Body of pancreas (tissue), 4 donors: ENCODE results near the gene PDHA1. TPM values are rescaled to one million over a fixed set of nuclear protein-coding genes. Genes with fewer than 3 reads are reported as not detected.

Source experiments
- ATAC-seq: fragments of 150-250 bp; one replicate; pipeline ENCODE4 v1.9.1; 2016
- DNase-seq, 4 donors: peaks; one replicate each; pipeline ENCODE4 v3.0.0-alpha.2; 2019
- H3K27ac ChIP-seq, 4 donors: fragments of 200-600 bp; sonication (generic); 1 replicate in 3 of 4; 2 replicates in 1 of 4; pipeline versions ENCODE4 v1.5.1 to v1.6.1; 2016 to 2019; ENCODE audit warnings: mild to moderate bottlenecking in 1 of 4, mixed read lengths in 1 of 4, moderate library complexity in 1 of 4
- H3K27me3 ChIP-seq, 2 donors: fragments of 200-600 bp; sonication (generic); one replicate each; pipeline ENCODE4 v1.6.0; 2016; ENCODE audit warnings: mild to moderate bottlenecking in 1 of 2
- H3K36me3 ChIP-seq, 2 donors: fragments of 200-600 bp; sonication (generic); replicated peaks in 1 of 2; 2 replicates each; pipeline ENCODE4 v1.5.1; 2016; ENCODE audit warnings: low read depth in 2 of 2; ENCODE audit not compliant: insufficient read depth in 1 of 2
- H3K4me1 ChIP-seq: fragments of 200-600 bp; sonication (generic); one replicate; pipeline ENCODE4 v1.6.0; 2016
- H3K4me3 ChIP-seq, 2 donors: fragments of 200-600 bp; sonication (generic); 1 replicate in 1 of 2; 2 replicates in 1 of 2; pipeline ENCODE4 v1.5.1; 2016 to 2019
- H3K9me3 ChIP-seq, 3 donors: fragments of 200-600 bp; sonication (generic); 1 replicate in 2 of 3; 2 replicates in 1 of 3; pipeline ENCODE4 v1.5.1; 2016
- POLR2A ChIP-seq, 3 donors: fragments of 450-650 bp; IDR thresholded peaks; one replicate each; pipeline ENCODE4 v1.6.1; 2016; ENCODE audit warnings: antibody characterized with exemption in 3 of 3, mild to moderate bottlenecking in 2 of 3
- WGBS, 2 donors: methylation state at CpG; one replicate each; pipeline ENCODE4 v1.1.5; 2017; 5-methylcytosine and 5-hydroxymethylcytosine counted together
- intact Hi-C: fragments of 100-400 bp; cut with DNase I; formaldehyde crosslinking; loops from one replicate; pipeline ENCODE4 v1.15.1; 2023
- total RNA-seq, 2 donors: library from RNA; depleted of rRNA; stranded (reverse); fragments of >200 nt; gene quantifications; one replicate each; pipeline ENCODE4 v1.1.0, GENCODE V29; 2016
- TF ChIP-seq, protein P1 (sequence below), 7 experiments: fragments of 450-650 bp in 4 of 7; fragments of 200-600 bp in 3 of 7; sonication (generic) in 3 of 7; IDR thresholded peaks; one replicate each; pipeline ENCODE4 v1.5.1; 2016 to 2019; ENCODE audit warnings: antibody characterized with exemption in 7 of 7

PDHA1 gene
- total RNA-seq, 2 donors from 2014 or later: 73.7 to 83.7 TPM

DNA sequence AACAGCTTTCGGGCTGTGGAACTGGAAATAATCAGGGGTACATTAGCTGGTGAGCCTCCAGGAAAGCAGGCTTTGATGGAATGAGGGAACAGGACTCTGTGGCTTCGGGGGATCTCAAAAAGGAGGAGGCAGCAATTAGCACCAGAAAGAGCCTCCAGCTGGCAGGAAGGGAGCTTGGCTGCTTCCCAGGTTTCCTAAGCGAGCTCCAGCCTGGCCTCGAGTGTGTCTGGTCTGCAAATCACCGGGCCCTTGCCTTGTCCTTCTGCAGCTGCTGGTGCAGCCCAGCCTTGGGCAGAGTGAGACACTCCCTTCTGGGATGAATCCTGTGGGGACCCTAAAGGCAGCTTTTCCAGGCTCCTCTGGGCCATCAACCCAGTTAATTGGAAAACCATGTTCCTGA is 10.7 kb upstream of the PDHA1 start:
- H3K27ac ChIP-seq: no peak overlapping the region
- intact Hi-C loops: no loop called here
- H3K4me3 ChIP-seq: no peak overlapping the region
- no peaks in the 10 kb centered on the region for H3K9me3 ChIP-seq
- no peaks in the 10 kb centered on the region for H3K36me3 ChIP-seq
- no peaks in the 10 kb centered on the region for H3K4me1 ChIP-seq
- ATAC-seq: no peak
- WGBS, 2 donors: 41 to 66% methylated on average over 2 to 5 of the region's 5 CpGs
- H3K27me3 ChIP-seq: no peaks in the 10 kb centered on the region
- DNase-seq: peak in 1 of 4 donors; percentile 18
- TF ChIP-seq, protein P1, sequence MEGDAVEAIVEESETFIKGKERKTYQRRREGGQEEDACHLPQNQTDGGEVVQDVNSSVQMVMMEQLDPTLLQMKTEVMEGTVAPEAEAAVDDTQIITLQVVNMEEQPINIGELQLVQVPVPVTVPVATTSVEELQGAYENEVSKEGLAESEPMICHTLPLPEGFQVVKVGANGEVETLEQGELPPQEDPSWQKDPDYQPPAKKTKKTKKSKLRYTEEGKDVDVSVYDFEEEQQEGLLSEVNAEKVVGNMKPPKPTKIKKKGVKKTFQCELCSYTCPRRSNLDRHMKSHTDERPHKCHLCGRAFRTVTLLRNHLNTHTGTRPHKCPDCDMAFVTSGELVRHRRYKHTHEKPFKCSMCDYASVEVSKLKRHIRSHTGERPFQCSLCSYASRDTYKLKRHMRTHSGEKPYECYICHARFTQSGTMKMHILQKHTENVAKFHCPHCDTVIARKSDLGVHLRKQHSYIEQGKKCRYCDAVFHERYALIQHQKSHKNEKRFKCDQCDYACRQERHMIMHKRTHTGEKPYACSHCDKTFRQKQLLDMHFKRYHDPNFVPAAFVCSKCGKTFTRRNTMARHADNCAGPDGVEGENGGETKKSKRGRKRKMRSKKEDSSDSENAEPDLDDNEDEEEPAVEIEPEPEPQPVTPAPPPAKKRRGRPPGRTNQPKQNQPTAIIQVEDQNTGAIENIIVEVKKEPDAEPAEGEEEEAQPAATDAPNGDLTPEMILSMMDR (IDR thresholded peaks at IDR 0.05): no peak
- TF ChIP-seq POLR2A (IDR thresholded peaks at IDR 0.05): no peak

DNA sequence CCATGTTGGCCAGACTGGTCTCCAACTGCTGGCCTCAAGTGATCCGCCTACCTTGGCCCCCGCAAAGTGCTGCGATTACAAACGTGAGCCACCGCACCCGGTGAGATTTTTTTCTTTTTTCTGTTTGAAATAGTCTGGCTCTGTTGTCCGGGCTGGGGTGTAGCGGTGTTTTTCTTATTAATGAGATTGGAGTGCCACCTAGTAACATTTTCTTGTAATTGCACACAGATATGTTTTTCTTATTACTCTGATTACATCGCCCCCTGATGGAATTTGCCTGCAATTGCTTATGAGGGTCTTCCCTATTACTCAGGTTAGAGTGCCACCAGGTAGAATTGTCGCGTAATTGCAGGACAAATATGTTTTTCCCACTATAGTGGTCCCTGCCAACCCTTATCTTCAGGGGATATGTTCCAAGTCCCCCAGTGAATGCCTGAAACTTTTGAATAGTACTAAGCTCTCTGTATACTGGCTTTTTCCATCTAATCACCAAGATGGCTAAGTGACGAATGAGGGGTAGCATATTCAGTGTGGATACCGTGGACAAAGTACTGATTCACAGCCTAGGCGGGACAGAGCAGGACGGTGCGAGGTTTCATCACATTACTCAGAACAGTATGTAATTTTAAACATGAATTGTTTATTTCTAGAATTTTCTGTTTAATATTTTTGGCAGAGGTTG is 8.6 kb upstream of the PDHA1 start:
- no peaks in the 10 kb centered on the region for H3K9me3 ChIP-seq
- no peaks in the 10 kb centered on the region for H3K36me3 ChIP-seq
- DNase-seq: peak in 1 of 4 donors; percentile 11
- ATAC-seq: no peak
- intact Hi-C loops: no loop called here
- H3K4me3 ChIP-seq: no peak overlapping the region
- 71 to 73% methylated on average over 14 to 16 of the region's 16 CpGs for WGBS, 2 donors
- H3K27ac ChIP-seq: no peak overlapping the region
- TF ChIP-seq, protein P1 (IDR thresholded peaks at IDR 0.05): peak in 4 of 7 experiments; percentile 22 to 51 (median 34)
- no peak for TF ChIP-seq POLR2A (IDR thresholded peaks at IDR 0.05)
- H3K4me1 ChIP-seq: no peaks in the 10 kb centered on the region
- H3K27me3 ChIP-seq: no peaks in the 10 kb centered on the region

DNA sequence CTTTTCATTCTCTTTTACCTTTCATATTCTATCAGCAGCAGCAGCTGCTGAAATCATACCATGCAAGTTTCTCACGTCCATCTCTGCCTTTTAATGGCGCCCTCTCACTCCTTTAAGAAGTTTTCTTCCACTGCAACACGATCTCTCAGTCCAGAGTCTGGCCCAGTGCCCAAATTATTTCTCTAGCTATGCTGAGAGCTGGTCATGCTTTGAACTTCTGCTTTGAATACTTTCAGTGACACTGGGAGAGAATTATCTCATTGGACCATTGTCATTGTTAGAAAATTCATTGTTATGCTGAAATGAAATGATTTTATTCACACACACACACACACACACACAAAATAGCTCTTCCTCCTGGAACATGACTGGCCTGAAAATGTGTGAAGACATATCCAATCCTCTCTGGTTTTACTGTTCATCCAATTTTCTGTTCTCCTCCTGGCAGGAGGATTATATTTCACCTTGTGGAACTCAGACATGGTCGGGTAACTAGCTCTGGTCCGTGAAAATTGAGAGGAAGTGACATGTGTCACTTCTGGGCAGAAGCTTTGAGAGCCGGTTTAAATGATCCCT is 1.3 kb upstream of the PDHA1 start:
- H3K27me3 ChIP-seq: no peaks in the 10 kb centered on the region
- H3K36me3 ChIP-seq: no peaks in the 10 kb centered on the region
- H3K4me1 ChIP-seq: peaks cover 6% of the 10 kb centered on the region
- ATAC-seq (no peak), DNase-seq (peak in 1 of 4 donors; percentile 19)
- WGBS, 2 donors: 25 to 41% methylated on average over 6 of the region's 6 CpGs
- intact Hi-C loops: no loop called here
- TF ChIP-seq POLR2A (IDR thresholded peaks at IDR 0.05): no peak
- TF ChIP-seq, protein P1 (IDR thresholded peaks at IDR 0.05): no peak
- no peak overlapping the region for H3K27ac ChIP-seq
- no peak overlapping the region for H3K4me3 ChIP-seq
- no peaks in the 10 kb centered on the region for H3K9me3 ChIP-seq

DNA sequence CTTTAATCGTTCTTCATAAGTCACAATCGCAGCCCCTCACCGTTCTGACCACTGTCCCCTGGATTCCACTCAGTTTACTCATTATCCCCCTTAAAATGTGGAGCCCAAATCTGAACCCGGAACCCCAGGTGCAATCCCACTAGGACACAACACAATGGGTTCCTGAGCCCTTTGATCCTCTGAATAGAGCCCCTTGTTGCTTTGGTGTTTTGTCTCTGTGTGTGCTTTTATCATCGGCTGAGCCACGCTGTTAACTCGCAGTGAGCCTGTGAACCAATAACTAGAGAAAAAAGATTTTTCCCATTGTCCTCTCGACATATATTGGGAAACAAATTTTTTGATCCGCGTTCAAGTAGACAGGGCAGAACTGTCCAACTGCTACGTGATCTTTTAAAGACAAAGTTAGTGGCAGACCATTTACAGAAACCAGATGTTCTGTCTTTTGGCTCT is 617 bp upstream of the PDHA1 start:
- H3K27me3 ChIP-seq: no peaks in the 10 kb centered on the region
- DNase-seq: no peak
- no peak overlapping the region for H3K4me3 ChIP-seq
- peak overlapping the region; percentile 54 to 95 (median 82) for H3K27ac ChIP-seq
- WGBS, 2 donors: 30 to 54% methylated on average over 7 to 11 of the region's 11 CpGs
- ATAC-seq: no peak
- intact Hi-C loops: no loop called here
- H3K4me1 ChIP-seq: peaks cover 7% of the 10 kb centered on the region
- H3K36me3 ChIP-seq: no peaks in the 10 kb centered on the region
- TF ChIP-seq, protein P1 (IDR thresholded peaks at IDR 0.05): no peak
- TF ChIP-seq POLR2A (IDR thresholded peaks at IDR 0.05): no peak
- no peaks in the 10 kb centered on the region for H3K9me3 ChIP-seq
